K562 (cell line): ENCODE measurements around the gene EXD2. TPM values are rescaled to one million over a fixed set of nuclear protein-coding genes. Genes with fewer than 3 reads are reported as not detected.
A peak's percentile ranks its signal among the peaks of the same experiment; 100 is the strongest.

Experiments
- ATAC-seq: fragments of 200-7000 bp; cut with Tn5 transposase; 3 replicates; pipeline ENCODE4 v1.9.1; 2020; ENCODE audit warnings: moderate library complexity
- BruUV-seq: library from RNA; stranded (reverse); fragments of 400-500 nt; replicated peaks from 2 replicates; lab custom pipeline; 2021; lab: Mats Ljungman, UMichigan
- CTCF ChIA-PET: fragments of 300-600 bp; formaldehyde crosslinking; extraction: SDS; loops from one replicate; lab custom pipeline; 2021; ENCODE audit warnings: low intra/inter-chr PET ratio; lab: Yijun Ruan, JAX
- POLR2A ChIA-PET: fragments of 300-600, 350-650 bp; sonication (Branson Sonifier 250); formaldehyde crosslinking; extraction: SDS; loops from one replicate; lab custom pipeline; 2021; ENCODE audit warnings: antibody characterized with exemption, inconsistent platforms; lab: Yijun Ruan, JAX
- DNase-seq, 4 experiments: peaks; one replicate each; pipeline versions ENCODE4 v3.0.0 to v3.0.0-alpha.2; 2011 to 2018; ENCODE audit warnings: low spot score in 3 of 4, mixed read lengths in 3 of 4; ENCODE audit errors: extremely low read depth in 1 of 4
- FAIRE-seq: peaks from 2 replicates; lab custom pipeline; 2011; peaks lifted over from hg19 to GRCh38; lab: Jason Lieb, UNC
- H2AFZ ChIP-seq: 2 replicates; pipeline ENCODE4 v1.6.0; 2011; ENCODE audit warnings: low read depth, low read length, control low read depth, inconsistent platforms
- H3K27ac ChIP-seq: fragments of 200-600 bp; 3 replicates; pipeline ENCODE4 v1.8.0; 2011; ENCODE audit warnings: low read depth, mild to moderate bottlenecking, control low read depth, inconsistent platforms, low read length, moderate library complexity, mixed read lengths; ENCODE audit errors: extremely low read depth
- H3K27me3 ChIP-seq, 2 experiments: fragments of 300-600 bp in 1 of 2; 2 replicates in 1 of 2; 3 replicates in 1 of 2; pipeline versions ENCODE4 v1.6.0 to v1.8.0; 2011; ENCODE audit warnings: inconsistent platforms in 2 of 2, low read length in 2 of 2, mild to moderate bottlenecking in 1 of 2, mixed read lengths in 1 of 2, moderate library complexity in 1 of 2; ENCODE audit not compliant: control insufficient read depth in 2 of 2, insufficient read depth in 2 of 2
- H3K36me3 ChIP-seq: fragments of 300-600 bp; 3 replicates; pipeline ENCODE4 v1.8.0; 2011; ENCODE audit warnings: mild to moderate bottlenecking, low read length, inconsistent platforms; ENCODE audit not compliant: control insufficient read depth, insufficient read depth
- H3K4me1 ChIP-seq, 2 experiments: fragments of 200-600 bp in 1 of 2; replicated peaks in 1 of 2; 2 replicates in 1 of 2; 3 replicates in 1 of 2; pipeline versions ENCODE4 v1.5.1 to v1.8.0; 2011; ENCODE audit warnings: inconsistent platforms in 2 of 2, low read length in 2 of 2, mild to moderate bottlenecking in 1 of 2, mixed read lengths in 1 of 2, moderate library complexity in 1 of 2; ENCODE audit not compliant: control insufficient read depth in 2 of 2, insufficient read depth in 2 of 2
- H3K4me2 ChIP-seq: 2 replicates; pipeline ENCODE4 v1.6.1; 2011; ENCODE audit warnings: low read length, control low read depth, inconsistent platforms, mixed read lengths; ENCODE audit not compliant: insufficient read depth
- H3K4me3 ChIP-seq: fragments of 200-600 bp; sonication (generic), shearing (Covaris generic); 2 replicates; pipeline ENCODE4 v1.5.1; 2016; ENCODE audit warnings: control low read depth, inconsistent platforms
- H3K79me2 ChIP-seq: fragments of 200-600 bp; 3 replicates; pipeline ENCODE4 v1.8.0; 2011; ENCODE audit warnings: low read length, inconsistent platforms; ENCODE audit not compliant: control insufficient read depth, insufficient read depth
- H3K9ac ChIP-seq, 2 experiments: 2 replicates each; pipeline versions ENCODE4 v1.6.0 to v1.6.1; 2011; ENCODE audit warnings: low read depth in 2 of 2, low read length in 2 of 2, control low read depth in 1 of 2, inconsistent platforms in 1 of 2, mild to moderate bottlenecking in 1 of 2, mixed read lengths in 1 of 2; ENCODE audit not compliant: insufficient read depth in 1 of 2
- H3K9me1 ChIP-seq: one replicate; pipeline ENCODE4 v1.6.0; 2011; ENCODE audit warnings: inconsistent platforms, mild to moderate bottlenecking, low read length, moderate library complexity; ENCODE audit not compliant: control insufficient read depth, insufficient read depth
- H3K9me3 ChIP-seq: replicated peaks from 2 replicates; pipeline ENCODE4 v1.5.1; 2011; ENCODE audit warnings: low read depth, low read length, inconsistent platforms; ENCODE audit not compliant: control insufficient read depth, insufficient read depth
- H4K20me1 ChIP-seq: replicated peaks from 2 replicates; pipeline ENCODE4 v1.6.1; 2011; ENCODE audit warnings: low read length, inconsistent platforms, mixed read lengths; ENCODE audit not compliant: control insufficient read depth, insufficient read depth
- CREM ChIP-seq: IDR thresholded peaks from 2 replicates; pipeline ENCODE4 v1.6.1; 2014; ENCODE audit warnings: antibody characterized with exemption, low read depth
- L3MBTL2 ChIP-seq: fragments of 450-650 bp; IDR thresholded peaks from 2 replicates; pipeline ENCODE4 v1.6.1; 2016; ENCODE audit warnings: mild to moderate bottlenecking, moderate library complexity
- NFE2L1 ChIP-seq: fragments of 450-650 bp; IDR thresholded peaks from 2 replicates; pipeline ENCODE4 v1.6.1; 2016; ENCODE audit warnings: missing genetic modification characterization, low read depth, mild to moderate bottlenecking, missing compliant biosample characterization, moderate library complexity, borderline replicate concordance
- TFAP4 ChIP-seq: sonication (generic); formaldehyde crosslinking; IDR thresholded peaks from 2 replicates; pipeline ENCODE4 v1.8.0; 2022; ENCODE audit warnings: missing genetic modification reagents, mild to moderate bottlenecking, moderate library complexity, borderline replicate concordance
- TSC22D4 ChIP-seq: fragments of 450-650 bp; IDR thresholded peaks from 2 replicates; pipeline ENCODE4 v1.6.1; 2016; ENCODE audit warnings: missing genetic modification characterization, missing biosample characterization, control low read depth
- ZNF263 ChIP-seq: sonication (generic); formaldehyde crosslinking; IDR thresholded peaks from 2 replicates; pipeline ENCODE4 v1.8.0; 2022; ENCODE audit warnings: mild to moderate bottlenecking, missing genetic modification reagents, borderline replicate concordance
- ZNF282 ChIP-seq: sonication (generic); formaldehyde crosslinking; IDR thresholded peaks from 2 replicates; pipeline ENCODE4 v1.8.1; 2023; ENCODE audit warnings: missing genetic modification reagents
- WGBS: fragments of 100-300 bp; shearing (Covaris generic); methylation state at CpG from one replicate; pipeline ENCODE4 v1.1.6; 2016; ENCODE audit warnings: low coverage, mixed read lengths; ENCODE audit not compliant: insufficient coverage; ENCODE audit errors: missing lambda C conversion rate; 5-methylcytosine and 5-hydroxymethylcytosine counted together
- in situ Hi-C: fragments of 300-500 bp; cut with MboI; formaldehyde crosslinking; loops from 4 replicates; pipeline ENCODE4 v1.15.0; 2018; ENCODE audit warnings: inconsistent platforms, mixed read lengths
- intact Hi-C: fragments of 100-400 bp; cut with micrococcal nuclease; formaldehyde crosslinking; loops from 2 replicates; pipeline ENCODE4 v1.14.2; 2022
- polyA plus RNA-seq, 8 experiments: library from polyadenylated mRNA; depleted of rRNA in 4 of 8; stranded (reverse) in 5 of 8; unstranded in 3 of 8; fragments of >200 nt; fragmentation: Nextera tagmentation in 2 of 8; fragmentation: Illumina TruSeq in 1 of 8; extraction: Ambion mirVana in 2 of 8; extraction: Trizol in 1 of 8; gene quantifications; 2 replicates each; pipeline versions ENCODE4 v1.2.1 to v1.2.3, GENCODE V29; 2011 to 2014; ENCODE audit warnings: inconsistent platforms in 1 of 8, missing spikeins in 1 of 8
- total RNA-seq, 7 experiments: library from RNA; depleted of rRNA in 6 of 7; stranded (reverse); fragments of >200 nt in 6 of 7; fragmentation: Illumina TruSeq in 2 of 7; extraction: Trizol in 2 of 7; gene quantifications; 2 replicates each; pipeline versions ENCODE4 v1.2.1 to v1.2.3, GENCODE V29; 2011 to 2021; ENCODE audit warnings: low replicate concordance in 1 of 7

EXD2 gene
- total and polyA plus RNA-seq, 9 of the 15 experiments (the other 6 are each of a cell fraction or from before 2014, with no cell fraction given) = 1.6 to 7.5 (median 3.7) TPM

GRCh38 chr14:69153152-69153872 is 38.0 kb upstream of the EXD2 start (continued):
- TF ChIP-seq NFE2L1 = no peak
- peak; percentile 30; the same call in 1 of the 2 replicates for TF ChIP-seq CREM
- TF ChIP-seq, all 486 proteins: peak for 60

GRCh38 chr14:69153873-69154270 is 37.4 kb upstream of the EXD2 start:
- H3K9me3 ChIP-seq = no peaks in the 10 kb centered on the region
- H3K4me3 ChIP-seq = peak overlapping the region; percentile 90
- H3K27ac ChIP-seq = peak overlapping the region; percentile 66
- ATAC-seq (no peak), DNase-seq (peak in 1 of 4 experiments; percentile 45), FAIRE-seq (peak; percentile 72)
- ChIA-PET POLR2A (interaction anchor here (1.2 kb wide), 1 partner anchor 38 kb away, joined by 3 read pairs; the partner anchor contains the start of gene EXD2), CTCF (no interaction called here)
- peak overlapping the region; percentile 79 for H2AFZ ChIP-seq
- peak overlapping the region in 1 of 2 experiments; percentile 71; a peak in 2 of 4 replicates for H3K9ac ChIP-seq
- peak overlapping the region; percentile 80 for H3K4me2 ChIP-seq
- no peaks in the 10 kb centered on the region for H4K20me1 ChIP-seq
- H3K4me1 ChIP-seq = peaks cover 19 to 20% of the 10 kb centered on the region in 2 experiments; a peak in 4 of 5 replicates
- peaks cover 36% of the 10 kb centered on the region for H3K79me2 ChIP-seq
- BruUV-seq = TSS peak; percentile 78
- 0 out of 2 replicates have a peak, but pooled peaks have one; percentile 40 for TF ChIP-seq TFAP4
- TF ChIP-seq ZNF282 (CRISPR knock-in tag) = no peak
- TF ChIP-seq ZNF263 (CRISPR knock-in tag) = peak; percentile 76
- TF ChIP-seq TSC22D4 (tag) = no peak
- TF ChIP-seq L3MBTL2 = no peak
- H3K9me1 ChIP-seq = no peaks in the 10 kb centered on the region
- 1% methylated on average over 13 of the region's 13 CpGs for WGBS
- H3K27me3 ChIP-seq = no peaks in the 10 kb centered on the region
- H3K36me3 ChIP-seq = peaks cover 5% of the 10 kb centered on the region
- in situ Hi-C loops = no loop called here
- intact Hi-C loops = loop anchor here (5.0 kb wide), 1 partner anchor 38 kb away; the partner anchor contains the start of gene EXD2
